ENCODE data around the gene ITGAD.

DNA sequence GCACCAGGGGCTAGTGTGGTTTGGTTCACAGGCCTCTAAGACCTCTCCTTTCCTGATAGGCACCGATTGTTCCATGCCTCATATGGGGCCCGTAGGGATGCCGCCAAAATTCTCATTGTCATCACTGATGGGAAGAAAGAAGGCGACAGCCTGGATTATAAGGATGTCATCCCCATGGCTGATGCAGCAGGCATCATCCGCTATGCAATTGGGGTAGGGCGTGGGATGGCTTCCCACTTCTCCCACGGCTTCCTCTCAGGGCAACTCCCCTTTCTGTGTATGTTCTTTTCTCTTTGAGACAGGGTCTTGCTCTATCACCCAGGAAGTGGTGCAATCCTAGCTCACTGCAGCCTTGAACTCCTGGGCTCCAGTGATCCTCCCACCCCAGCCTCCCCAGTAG lies 32.9 kb upstream of the ITGAD start:
- TF ChIP-seq, protein P1, sequence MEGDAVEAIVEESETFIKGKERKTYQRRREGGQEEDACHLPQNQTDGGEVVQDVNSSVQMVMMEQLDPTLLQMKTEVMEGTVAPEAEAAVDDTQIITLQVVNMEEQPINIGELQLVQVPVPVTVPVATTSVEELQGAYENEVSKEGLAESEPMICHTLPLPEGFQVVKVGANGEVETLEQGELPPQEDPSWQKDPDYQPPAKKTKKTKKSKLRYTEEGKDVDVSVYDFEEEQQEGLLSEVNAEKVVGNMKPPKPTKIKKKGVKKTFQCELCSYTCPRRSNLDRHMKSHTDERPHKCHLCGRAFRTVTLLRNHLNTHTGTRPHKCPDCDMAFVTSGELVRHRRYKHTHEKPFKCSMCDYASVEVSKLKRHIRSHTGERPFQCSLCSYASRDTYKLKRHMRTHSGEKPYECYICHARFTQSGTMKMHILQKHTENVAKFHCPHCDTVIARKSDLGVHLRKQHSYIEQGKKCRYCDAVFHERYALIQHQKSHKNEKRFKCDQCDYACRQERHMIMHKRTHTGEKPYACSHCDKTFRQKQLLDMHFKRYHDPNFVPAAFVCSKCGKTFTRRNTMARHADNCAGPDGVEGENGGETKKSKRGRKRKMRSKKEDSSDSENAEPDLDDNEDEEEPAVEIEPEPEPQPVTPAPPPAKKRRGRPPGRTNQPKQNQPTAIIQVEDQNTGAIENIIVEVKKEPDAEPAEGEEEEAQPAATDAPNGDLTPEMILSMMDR (IDR thresholded peaks at IDR 0.05; ENCODE audit: low read depth, low read length), result no peak
- TF ChIP-seq, protein P2, sequence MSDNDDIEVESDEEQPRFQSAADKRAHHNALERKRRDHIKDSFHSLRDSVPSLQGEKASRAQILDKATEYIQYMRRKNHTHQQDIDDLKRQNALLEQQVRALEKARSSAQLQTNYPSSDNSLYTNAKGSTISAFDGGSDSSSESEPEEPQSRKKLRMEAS (IDR thresholded peaks at IDR 0.05; ENCODE audit: low read depth, low read length), result no peak
- no peak for TF ChIP-seq POLR2A (IDR thresholded peaks at IDR 0.05; ENCODE audit: extremely low read depth, insufficient read length)
